Hepatocyte (in vitro differentiated cells): ENCODE measurements around the gene PLEKHG5. TPM values are rescaled to one million over a fixed set of nuclear protein-coding genes. Genes with fewer than 3 reads are reported as not detected.

Experiments
- DNase-seq: peaks from one replicate; pipeline ENCODE4 v3.0.0-alpha.2; 2016; ENCODE audit warnings: low spot score
- H2AFZ ChIP-seq: fragments of 200-600 bp; sonication (generic); 2 replicates; pipeline ENCODE4 v1.6.0; 2016; ENCODE audit warnings: antibody characterized with exemption, mild to moderate bottlenecking
- H3K27ac ChIP-seq: fragments of 200-600 bp; sonication (generic); 2 replicates; pipeline ENCODE4 v1.5.1; 2016; ENCODE audit warnings: mild to moderate bottlenecking
- H3K27me3 ChIP-seq: fragments of 200-600 bp; sonication (generic); 2 replicates; pipeline ENCODE4 v1.6.1; 2016
- H3K36me3 ChIP-seq: fragments of 200-600 bp; sonication (generic); replicated peaks from 2 replicates; pipeline ENCODE4 v1.5.1; 2016; ENCODE audit warnings: low read depth; ENCODE audit not compliant: insufficient read depth
- H3K4me1 ChIP-seq: fragments of 200-600 bp; sonication (generic); 2 replicates; pipeline ENCODE4 v1.5.1; 2016; ENCODE audit warnings: mild to moderate bottlenecking, moderate library complexity; ENCODE audit not compliant: insufficient read depth
- H3K4me2 ChIP-seq: fragments of 200-600 bp; sonication (generic); 2 replicates; pipeline ENCODE4 v1.6.0; 2016
- H3K4me3 ChIP-seq: fragments of 200-600 bp; sonication (generic); 2 replicates; pipeline ENCODE4 v1.5.1; 2016; ENCODE audit warnings: mild to moderate bottlenecking
- H3K79me2 ChIP-seq: fragments of 200-600 bp; sonication (generic); 2 replicates; pipeline ENCODE4 v1.6.0; 2017; ENCODE audit warnings: mild to moderate bottlenecking
- H3K9me2 ChIP-seq: fragments of 200-600 bp; sonication (generic); replicated peaks from 2 replicates; pipeline ENCODE4 v1.6.0; 2017; ENCODE audit warnings: mild to moderate bottlenecking; ENCODE audit not compliant: insufficient read depth
- H3K9me3 ChIP-seq: fragments of 200-600 bp; sonication (generic); 2 replicates; pipeline ENCODE4 v1.5.1; 2016; ENCODE audit warnings: low read depth, mild to moderate bottlenecking
- H4K20me1 ChIP-seq: fragments of 200-600 bp; sonication (generic); 2 replicates; pipeline ENCODE4 v1.6.0; 2016; ENCODE audit warnings: mild to moderate bottlenecking; ENCODE audit not compliant: insufficient read depth, poor library complexity, severe bottlenecking
- EZH2 ChIP-seq: fragments of 200-600 bp; sonication (generic); IDR thresholded peaks from 2 replicates; pipeline ENCODE4 v1.6.1; 2016; ENCODE audit warnings: antibody characterized with exemption, mild to moderate bottlenecking, borderline replicate concordance
- EZH2phosphoT487 ChIP-seq: fragments of 200-600 bp; sonication (generic); IDR thresholded peaks from one replicate; pipeline ENCODE4 v1.6.1; 2018; ENCODE audit warnings: antibody characterized with exemption, mild to moderate bottlenecking, low read depth, moderate library complexity; ENCODE audit not compliant: unreplicated experiment, severe bottlenecking
- WGBS: methylation state at CpG from one replicate; pipeline ENCODE4 v1.1.6; 2016; ENCODE audit warnings: low lambda C conversion rate; ENCODE audit errors: missing lambda C conversion rate; 5-methylcytosine and 5-hydroxymethylcytosine counted together
- polyA plus RNA-seq: library from polyadenylated mRNA; unstranded; fragments of >200 nt; fragmentation: Nextera tagmentation; extraction: Ambion mirVana; gene quantifications from 2 replicates; pipeline ENCODE4 v1.2.1, GENCODE V29; 2016
- total RNA-seq: library from RNA; depleted of rRNA; stranded (reverse); fragments of >200 nt; gene quantifications from 2 replicates; pipeline ENCODE4 v1.2.3, GENCODE V29; 2014
- TF ChIP-seq, protein P1 (sequence below): fragments of 200-600 bp; sonication (generic); IDR thresholded peaks from 2 replicates; pipeline ENCODE4 v1.5.1; 2016; ENCODE audit warnings: antibody characterized with exemption, mild to moderate bottlenecking; ENCODE audit not compliant: poor library complexity

Gene PLEKHG5
- total and polyA plus RNA-seq, 2 experiments from 2014 or later = 11.5 to 13.3 TPM

GRCh38 chr1:6483017-6483760, 8.3 kb downstream of the PLEKHG5 start:
- Histone ChIP-seq H3K36me3 (no peaks in the 10 kb centered on the region), H3K4me2 (no peak overlapping the region), H3K4me1 (peaks cover 6% of the 10 kb centered on the region), H3K9me3 (no peaks in the 10 kb centered on the region), H3K9me2 (no peaks in the 10 kb centered on the region), H3K4me3 (no peak overlapping the region), H3K27me3 (no peaks in the 10 kb centered on the region), H3K79me2 (peaks cover 21% of the 10 kb centered on the region), H3K27ac (no peak overlapping the region), H2AFZ (no peak overlapping the region), H4K20me1 (no peaks in the 10 kb centered on the region)
- TF ChIP-seq EZH2 (no peak), EZH2phosphoT487 (no peak)
- TF ChIP-seq, protein P1, sequence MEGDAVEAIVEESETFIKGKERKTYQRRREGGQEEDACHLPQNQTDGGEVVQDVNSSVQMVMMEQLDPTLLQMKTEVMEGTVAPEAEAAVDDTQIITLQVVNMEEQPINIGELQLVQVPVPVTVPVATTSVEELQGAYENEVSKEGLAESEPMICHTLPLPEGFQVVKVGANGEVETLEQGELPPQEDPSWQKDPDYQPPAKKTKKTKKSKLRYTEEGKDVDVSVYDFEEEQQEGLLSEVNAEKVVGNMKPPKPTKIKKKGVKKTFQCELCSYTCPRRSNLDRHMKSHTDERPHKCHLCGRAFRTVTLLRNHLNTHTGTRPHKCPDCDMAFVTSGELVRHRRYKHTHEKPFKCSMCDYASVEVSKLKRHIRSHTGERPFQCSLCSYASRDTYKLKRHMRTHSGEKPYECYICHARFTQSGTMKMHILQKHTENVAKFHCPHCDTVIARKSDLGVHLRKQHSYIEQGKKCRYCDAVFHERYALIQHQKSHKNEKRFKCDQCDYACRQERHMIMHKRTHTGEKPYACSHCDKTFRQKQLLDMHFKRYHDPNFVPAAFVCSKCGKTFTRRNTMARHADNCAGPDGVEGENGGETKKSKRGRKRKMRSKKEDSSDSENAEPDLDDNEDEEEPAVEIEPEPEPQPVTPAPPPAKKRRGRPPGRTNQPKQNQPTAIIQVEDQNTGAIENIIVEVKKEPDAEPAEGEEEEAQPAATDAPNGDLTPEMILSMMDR = no peak
- DNase-seq = no peak
- WGBS = 90% methylated on average over 14 of the region's 14 CpGs

- 93% methylated on average over 5 of the region's 5 CpGs for WGBS
Observed at GRCh38 chr1:6481820-6482219, 9.6 kb downstream of the PLEKHG5 start.

GRCh38 chr1:6477039-6477820, 14.2 kb downstream of the PLEKHG5 start:
- no peaks in the 10 kb centered on the region for H3K36me3 ChIP-seq
- H3K9me2 ChIP-seq = no peaks in the 10 kb centered on the region
- H3K4me2 ChIP-seq = no peak overlapping the region
- 73% methylated on average over 24 of the region's 24 CpGs for WGBS
- H3K9me3 ChIP-seq = no peaks in the 10 kb centered on the region
- no peak overlapping the region for H3K4me3 ChIP-seq
- no peaks in the 10 kb centered on the region for H3K79me2 ChIP-seq
- no peaks in the 10 kb centered on the region for H3K27me3 ChIP-seq
- H3K4me1 ChIP-seq = peaks cover 19% of the 10 kb centered on the region
- no peaks in the 10 kb centered on the region for H4K20me1 ChIP-seq
- DNase-seq = no peak
- no peak overlapping the region for H2AFZ ChIP-seq
- no peak for TF ChIP-seq EZH2
- TF ChIP-seq, protein P1 = no peak
- TF ChIP-seq EZH2phosphoT487 = no peak
- H3K27ac ChIP-seq = peak overlapping the region; percentile 96

More at GRCh38 chr1:6481820-6482219, 9.6 kb downstream of the PLEKHG5 start:
- no peak for DNase-seq
- Histone ChIP-seq H4K20me1 (no peaks in the 10 kb centered on the region), H2AFZ (no peak overlapping the region), H3K27ac (no peak overlapping the region), H3K9me2 (no peaks in the 10 kb centered on the region), H3K36me3 (no peaks in the 10 kb centered on the region), H3K4me3 (no peak overlapping the region), H3K27me3 (no peaks in the 10 kb centered on the region), H3K4me2 (no peak overlapping the region), H3K79me2 (peaks cover 21% of the 10 kb centered on the region), H3K9me3 (no peaks in the 10 kb centered on the region), H3K4me1 (peaks cover 13% of the 10 kb centered on the region)
- TF ChIP-seq EZH2 = no peak
- no peak for TF ChIP-seq EZH2phosphoT487
- TF ChIP-seq, protein P1 = no peak
